T-cell (primary cell): ENCODE data around the gene UNC13D. TPM values are rescaled to one million over a fixed set of nuclear protein-coding genes. Genes with fewer than 3 reads are reported as not detected.

ENCODE experiments used
- ATAC-seq, 4 experiments: fragments of 200-7000 bp in 3 of 4; fragments of 150-1000 bp in 1 of 4; cut with Tn5 transposase; replicated peaks in 1 of 4; 1 replicate in 3 of 4; 2 replicates in 1 of 4; pipeline ENCODE4 v1.10.0; 2021; ENCODE audit warnings: moderate library complexity in 3 of 4, mild to moderate bottlenecking in 2 of 4, moderate number of reproducible peaks in 1 of 4
- CTCF ChIA-PET, 2 donors: fragments of 300-600 bp; sonication (Branson Sonifier 250); formaldehyde crosslinking; loops; one replicate each; lab custom pipeline; 2022; ENCODE audit warnings: antibody characterized with exemption in 2 of 2; lab: Charles Lee
- POLR2A ChIA-PET, 2 donors: fragments of 300-600 bp; sonication (Branson Sonifier 250); formaldehyde crosslinking; loops; one replicate each; lab custom pipeline; 2022; ENCODE audit warnings: antibody characterized with exemption in 2 of 2; lab: Charles Lee
- DNase-seq, 35 experiments: peaks; one replicate each; pipeline versions ENCODE4 v3.0.0 to v3.0.0-alpha.2; 2013 to 2023
- H3K27ac ChIP-seq: one replicate; pipeline ENCODE4 v1.5.1; 2013; ENCODE audit warnings: low read length
- H3K27me3 ChIP-seq, 2 experiments: replicated peaks in 1 of 2; 1 replicate in 1 of 2; 2 replicates in 1 of 2; pipeline versions ENCODE4 v1.6.1 to v1.7.0; 2013; ENCODE audit warnings: low read length in 1 of 2, mixed read lengths in 1 of 2; ENCODE audit not compliant: control insufficient read depth in 2 of 2, insufficient read depth in 2 of 2; ENCODE audit errors: extremely low read depth in 1 of 2
- H3K36me3 ChIP-seq, 2 donors: 1 replicate in 1 of 2; 2 replicates in 1 of 2; pipeline versions ENCODE4 v1.6.1 to v1.7.0; 2013; ENCODE audit warnings: low read length in 1 of 2; ENCODE audit not compliant: control insufficient read depth in 2 of 2, insufficient read depth in 1 of 2; ENCODE audit errors: extremely low read depth in 1 of 2
- H3K4me1 ChIP-seq, 2 experiments: 1 replicate in 1 of 2; 2 replicates in 1 of 2; pipeline versions ENCODE4 v1.6.1 to v1.7.0; 2013; ENCODE audit warnings: low read length in 2 of 2, mixed read lengths in 1 of 2; ENCODE audit not compliant: insufficient read depth in 2 of 2, control insufficient read depth in 1 of 2; ENCODE audit errors: extremely low read depth in 1 of 2
- H3K4me3 ChIP-seq, 2 donors: 1 replicate in 1 of 2; 2 replicates in 1 of 2; pipeline versions ENCODE4 v1.5.1 to v1.7.0; 2013; ENCODE audit warnings: mild to moderate bottlenecking in 2 of 2, low read length in 1 of 2, moderate library complexity in 1 of 2; ENCODE audit not compliant: control insufficient read depth in 1 of 2; ENCODE audit errors: extremely low read depth in 1 of 2
- H3K9me3 ChIP-seq: 2 replicates; pipeline ENCODE4 v1.7.0; 2013
- H3K27ac Mint-ChIP-seq, 2 donors: one replicate each; pipeline ENCODE4 v1.8.0; 2020 to 2021; ENCODE audit warnings: mild to moderate bottlenecking in 2 of 2, mixed read lengths in 2 of 2
- H3K27me3 Mint-ChIP-seq, 2 donors: one replicate each; pipeline ENCODE4 v1.8.0; 2021 to 2022; ENCODE audit warnings: mixed read lengths in 2 of 2
- H3K36me3 Mint-ChIP-seq: one replicate; pipeline ENCODE4 v1.8.0; 2021; ENCODE audit warnings: mixed read lengths
- H3K4me1 Mint-ChIP-seq, 3 donors: one replicate each; pipeline ENCODE4 v1.8.0; 2020 to 2022; ENCODE audit warnings: mixed read lengths in 3 of 3, mild to moderate bottlenecking in 1 of 3
- H3K4me3 Mint-ChIP-seq, 3 donors: one replicate each; pipeline ENCODE4 v1.8.0; 2020 to 2022; ENCODE audit warnings: mild to moderate bottlenecking in 3 of 3, mixed read lengths in 3 of 3, moderate library complexity in 3 of 3
- H3K9me3 Mint-ChIP-seq, 3 donors: one replicate each; pipeline ENCODE4 v1.8.0; 2020 to 2022; ENCODE audit warnings: mixed read lengths in 3 of 3
- WGBS: methylation state at CpG from one replicate; pipeline ENCODE4 v1.1.5; 2013; ENCODE audit warnings: missing lambda C conversion rate; ENCODE audit not compliant: insufficient coverage; 5-methylcytosine and 5-hydroxymethylcytosine counted together
- total RNA-seq, 35 experiments: library from RNA in 6 of 35; stranded (reverse) in 6 of 35; fragments of 120-200 nt in 1 of 35; gene quantifications; one replicate each; pipeline versions ENCODE4 v1.2.1 to v1.2.4 and lab custom pipeline; 2013 to 2026

The UNC13D gene
- total RNA-seq, 5 donors from 2014 or later (not counting 1 experiment from before 2014, with no cell fraction given), result 148 to 191 (median 180) TPM

GRCh38 chr17:75783803-75784472 lies 60.3 kb downstream of the UNC13D start:
- H3K36me3 Mint-ChIP-seq, result peaks cover 3% of the 10 kb centered on the region
- CTCF ChIA-PET, result interaction anchor here (0.6 to 2.1 kb wide), 15 partner anchors 11 to 1581 kb away, joined by 3 to 24 read pairs (median 4); partner anchors contain the start of genes GALK1 (in 1 of the 2), RECQL5 (in 1 of the 2) and WBP2 (in 1 of the 2)

GRCh38 chr17:75783069-75783783 lies 61.0 kb downstream of the UNC13D start:
- ChIA-PET CTCF (interaction anchor here (0.7 to 2.1 kb wide), 13 partner anchors 10 to 117 kb away, joined by 3 to 24 read pairs (median 4); partner anchors contain the start of genes GALK1 (in 1 of the 2), RECQL5 (in 1 of the 2) and WBP2 (in 1 of the 2)), POLR2A (interaction anchor here (0.6 to 1.1 kb wide), 6 partner anchors 8 to 407 kb away, joined by 3 to 7 read pairs (median 6); partner anchors contain the start of gene WBP2 (in 2 of the 2))
- Mint-ChIP-seq H3K27me3 (peaks cover 0 to 1% of the 10 kb centered on the region in 2 donors), H3K4me1 (peaks cover 50 to 60% (median 54%) of the 10 kb centered on the region in 3 donors), H3K4me3 (peak overlapping the region; percentile 81 to 91 (median 87)), H3K27ac (peak overlapping the region; percentile 99 to 100), H3K36me3 (peaks cover 10% of the 10 kb centered on the region), H3K9me3 (no peaks in the 10 kb centered on the region)
- Histone ChIP-seq H3K27ac (peak overlapping the region; percentile 100), H3K36me3 (peaks cover 4 to 8% of the 10 kb centered on the region in 2 donors), H3K27me3 (no peaks in the 10 kb centered on the region), H3K9me3 (no peaks in the 10 kb centered on the region), H3K4me3 (peak overlapping the region; percentile 30 to 40), H3K4me1 (peaks cover 27 to 48% of the 10 kb centered on the region in 2 experiments)
- no peak for ATAC-seq
- DNase-seq, result peak in 2 of 35 experiments; percentile 30 to 75
- WGBS, result no CpG with 5 or more reads among the region's 6 CpGs

More at GRCh38 chr17:75783803-75784472, 60.3 kb downstream of the UNC13D start:
- Histone ChIP-seq H3K27ac (peak overlapping the region; percentile 100), H3K36me3 (peaks cover 1% of the 10 kb centered on the region in 2 donors), H3K27me3 (no peaks in the 10 kb centered on the region), H3K4me3 (peak overlapping the region; percentile 75 to 82), H3K4me1 (peaks cover 27 to 42% of the 10 kb centered on the region in 2 experiments), H3K9me3 (no peaks in the 10 kb centered on the region)
- DNase-seq (peak in 2 of 35 experiments; percentile 20 to 26), ATAC-seq (peak in 3 of 4 experiments; percentile 0 to 1 (median 1))
- Mint-ChIP-seq H3K9me3 (no peaks in the 10 kb centered on the region), H3K4me1 (peaks cover 48 to 59% (median 54%) of the 10 kb centered on the region in 3 donors), H3K4me3 (peak overlapping the region; percentile 81 to 91 (median 87)), H3K27ac (peak overlapping the region; percentile 99 to 100), H3K27me3 (peaks cover 0 to 1% of the 10 kb centered on the region in 2 donors)
- 39% methylated on average over 15 of the region's 20 CpGs for WGBS
- POLR2A ChIA-PET, result interaction anchor here in 1 of 2 donors (0.6 to 1.2 kb wide), 9 partner anchors 9 to 481 kb away, joined by 3 to 20 read pairs (median 6); partner anchors contain the start of gene WBP2

- peaks cover 7 to 30% of the 10 kb centered on the region in 2 donors for H3K36me3 ChIP-seq
- H3K27ac Mint-ChIP-seq, result peak overlapping the region; percentile 97 to 99
- no peaks in the 10 kb centered on the region for H3K9me3 ChIP-seq
- H3K27me3 Mint-ChIP-seq, result peaks cover 0 to 1% of the 10 kb centered on the region in 2 donors
- peak overlapping the region; percentile 89 to 95 (median 93) for H3K4me3 Mint-ChIP-seq
- ChIA-PET POLR2A (interaction anchor here (0.5 to 1.1 kb wide), 21 partner anchors 9 to 457 kb away, joined by 3 to 24 read pairs (median 4); partner anchors contain the start of genes GALK1 (in 1 of the 2), RECQL5 (in 1 of the 2), SAP30BP (in 1 of the 2) and WBP2 (in 1 of the 2)), CTCF (interaction anchor here in 1 of 2 donors (0.5 to 1.3 kb wide), 12 partner anchors 9 to 1477 kb away, joined by 3 to 11 read pairs (median 3); partner anchors contain the start of genes GALK1 and WBP2)
- peaks cover 27 to 37% of the 10 kb centered on the region in 2 experiments for H3K4me1 ChIP-seq
- no peaks in the 10 kb centered on the region for H3K9me3 Mint-ChIP-seq
- 0% methylated on average over 2 of the region's 5 CpGs for WGBS
- no peak overlapping the region for H3K4me3 ChIP-seq
- no peak for ATAC-seq
- no peak overlapping the region for H3K27ac ChIP-seq
- H3K36me3 Mint-ChIP-seq, result peaks cover 37% of the 10 kb centered on the region
- no peak for DNase-seq
- no peaks in the 10 kb centered on the region for H3K27me3 ChIP-seq
- H3K4me1 Mint-ChIP-seq, result peaks cover 59 to 66% (median 61%) of the 10 kb centered on the region in 3 donors
These were observed 64.0 kb downstream of the UNC13D start for GRCh38 chr17:75779987-75780889.

- peak; percentile 71 to 74 (median 72) for ATAC-seq
- Mint-ChIP-seq H3K9me3 (no peaks in the 10 kb centered on the region), H3K4me1 (peaks cover 58 to 63% (median 60%) of the 10 kb centered on the region in 3 donors), H3K27ac (peak overlapping the region; percentile 97 to 99), H3K4me3 (peak overlapping the region; percentile 89 to 95 (median 93)), H3K36me3 (peaks cover 37% of the 10 kb centered on the region), H3K27me3 (peaks cover 0 to 1% of the 10 kb centered on the region in 2 donors)
- Histone ChIP-seq H3K36me3 (peaks cover 7 to 30% of the 10 kb centered on the region in 2 donors), H3K4me1 (peaks cover 27 to 35% of the 10 kb centered on the region in 2 experiments), H3K9me3 (no peaks in the 10 kb centered on the region), H3K27ac (peak overlapping the region; percentile 89), H3K27me3 (no peaks in the 10 kb centered on the region), H3K4me3 (peak overlapping the region; percentile 87 to 89)
- POLR2A ChIA-PET, result interaction anchor here (0.6 to 1.1 kb wide), 15 partner anchors 10 to 456 kb away, joined by 3 to 24 read pairs (median 4); partner anchors contain the start of genes GALK1 (in 1 of the 2) and WBP2 (in 1 of the 2)
- WGBS, result 0% methylated on average over 72 of the region's 84 CpGs
- DNase-seq, result peak; percentile 86 to 99 (median 94)
- CTCF ChIA-PET, result interaction anchor here in 1 of 2 donors (0.5 to 1.3 kb wide), 12 partner anchors 8 to 82 kb away, joined by 3 to 11 read pairs (median 3); partner anchors contain the start of genes GALK1 and WBP2
These were observed 64.8 kb downstream of the UNC13D start for GRCh38 chr17:75779250-75779986.

- peak overlapping the region; percentile 84 to 85 for H3K27ac Mint-ChIP-seq
- peaks cover 37% of the 10 kb centered on the region for H3K36me3 Mint-ChIP-seq
- H3K4me3 Mint-ChIP-seq, result peak overlapping the region; percentile 89 to 95 (median 93)
- H3K4me1 ChIP-seq, result peaks cover 23 to 29% of the 10 kb centered on the region in 2 experiments
- POLR2A ChIA-PET, result no interaction called here
- no peaks in the 10 kb centered on the region for H3K27me3 ChIP-seq
- peaks cover 52 to 62% (median 58%) of the 10 kb centered on the region in 3 donors for H3K4me1 Mint-ChIP-seq
- peak in 29 of 35 experiments; percentile 20 to 84 (median 63) for DNase-seq
- CTCF ChIA-PET, result interaction anchor here in 1 of 2 donors (0.6 to 1.3 kb wide), 3 partner anchors 9 to 14 kb away, joined by 3 to 4 read pairs (median 3); partner anchors contain the start of gene GALK1
- no peak for ATAC-seq
- WGBS, result under 1% methylated on average over 35 of the region's 38 CpGs
- H3K27me3 Mint-ChIP-seq, result peaks cover 0 to 1% of the 10 kb centered on the region in 2 donors
- H3K9me3 Mint-ChIP-seq, result no peaks in the 10 kb centered on the region
- peak overlapping the region; percentile 89 for H3K27ac ChIP-seq
- no peaks in the 10 kb centered on the region for H3K9me3 ChIP-seq
- peak overlapping the region; percentile 87 to 89 for H3K4me3 ChIP-seq
- H3K36me3 ChIP-seq, result peaks cover 7 to 32% of the 10 kb centered on the region in 2 donors
These were observed 65.3 kb downstream of the UNC13D start for GRCh38 chr17:75778861-75779249.
